Tibial artery (tissue), 4 donors: Measurements from ENCODE around the gene ADAM10.

Experiments used
- DNase-seq, 2 donors: peaks; one replicate each; pipeline ENCODE4 v3.0.0-alpha.2; 2019
- H3K27ac ChIP-seq, 2 donors: fragments of 200-600 bp; sonication (generic) in 1 of 2; 1 replicate in 1 of 2; 2 replicates in 1 of 2; pipeline ENCODE4 v1.5.1; 2018 to 2019; ENCODE audit warnings: mild to moderate bottlenecking in 1 of 2
- H3K27me3 ChIP-seq, 2 donors: fragments of 200-600 bp; sonication (generic) in 1 of 2; one replicate each; pipeline versions ENCODE4 v1.5.1 to v1.6.0; 2016 to 2019
- H3K36me3 ChIP-seq, 3 donors: fragments of 200-600 bp; sonication (generic) in 2 of 3; one replicate each; pipeline ENCODE4 v1.5.1; 2016 to 2019; ENCODE audit warnings: mild to moderate bottlenecking in 2 of 3
- H3K4me1 ChIP-seq, 4 donors: fragments of 200-600 bp; sonication (generic) in 2 of 4; 1 replicate in 3 of 4; 2 replicates in 1 of 4; pipeline ENCODE4 v1.5.1; 2016 to 2019
- H3K4me3 ChIP-seq, 2 donors: fragments of 200-600 bp; sonication (generic) in 1 of 2; 1 replicate in 1 of 2; 2 replicates in 1 of 2; pipeline ENCODE4 v1.5.1; 2018 to 2019; ENCODE audit warnings: mild to moderate bottlenecking in 2 of 2
- H3K9me3 ChIP-seq, 3 donors: fragments of 200-600 bp; sonication (generic) in 1 of 3; one replicate each; pipeline ENCODE4 v1.5.1; 2016 to 2019
- intact Hi-C: fragments of 100-400 bp; cut with DNase I; formaldehyde crosslinking; loops from one replicate; pipeline ENCODE4 v1.15.0; 2023; ENCODE audit warnings: low total_unique reads
- TF ChIP-seq, protein P1 (sequence below), 2 experiments: fragments of 200-600 bp in 1 of 2; fragments of 450-650 bp in 1 of 2; IDR thresholded peaks; one replicate each; pipeline ENCODE4 v1.5.1; 2017 to 2019; ENCODE audit warnings: antibody characterized with exemption in 2 of 2, mild to moderate bottlenecking in 1 of 2, moderate library complexity in 1 of 2

Gene ADAM10

DNA sequence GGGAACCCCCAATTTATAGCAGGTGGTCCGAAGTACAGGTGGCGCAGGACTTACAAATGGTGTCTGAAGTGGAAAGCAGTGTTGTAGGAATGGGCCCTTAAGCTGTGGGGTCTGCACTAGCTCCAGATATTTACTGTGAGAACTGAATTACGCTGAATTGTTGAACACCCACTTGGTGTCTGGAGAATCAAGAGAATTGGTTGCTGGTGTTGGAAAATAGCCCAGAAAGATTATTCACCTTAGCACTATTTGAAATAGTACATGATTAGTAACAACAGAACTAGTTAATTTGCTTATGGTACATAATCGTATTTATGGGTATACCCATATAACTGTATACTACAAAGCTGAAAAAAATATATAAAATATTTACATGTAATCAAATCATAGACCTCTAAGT is 64.8 kb downstream of the ADAM10 start:
- Histone ChIP-seq H3K27me3 (no peaks in the 10 kb centered on the region), H3K4me3 (no peak overlapping the region), H3K4me1 (peaks cover 0 to 4% (median 0%) of the 10 kb centered on the region in 4 donors), H3K27ac (no peak overlapping the region), H3K36me3 (peaks cover 0 to 2% (median 0%) of the 10 kb centered on the region in 3 donors), H3K9me3 (no peaks in the 10 kb centered on the region)
- intact Hi-C loops: no loop called here
- TF ChIP-seq, protein P1, sequence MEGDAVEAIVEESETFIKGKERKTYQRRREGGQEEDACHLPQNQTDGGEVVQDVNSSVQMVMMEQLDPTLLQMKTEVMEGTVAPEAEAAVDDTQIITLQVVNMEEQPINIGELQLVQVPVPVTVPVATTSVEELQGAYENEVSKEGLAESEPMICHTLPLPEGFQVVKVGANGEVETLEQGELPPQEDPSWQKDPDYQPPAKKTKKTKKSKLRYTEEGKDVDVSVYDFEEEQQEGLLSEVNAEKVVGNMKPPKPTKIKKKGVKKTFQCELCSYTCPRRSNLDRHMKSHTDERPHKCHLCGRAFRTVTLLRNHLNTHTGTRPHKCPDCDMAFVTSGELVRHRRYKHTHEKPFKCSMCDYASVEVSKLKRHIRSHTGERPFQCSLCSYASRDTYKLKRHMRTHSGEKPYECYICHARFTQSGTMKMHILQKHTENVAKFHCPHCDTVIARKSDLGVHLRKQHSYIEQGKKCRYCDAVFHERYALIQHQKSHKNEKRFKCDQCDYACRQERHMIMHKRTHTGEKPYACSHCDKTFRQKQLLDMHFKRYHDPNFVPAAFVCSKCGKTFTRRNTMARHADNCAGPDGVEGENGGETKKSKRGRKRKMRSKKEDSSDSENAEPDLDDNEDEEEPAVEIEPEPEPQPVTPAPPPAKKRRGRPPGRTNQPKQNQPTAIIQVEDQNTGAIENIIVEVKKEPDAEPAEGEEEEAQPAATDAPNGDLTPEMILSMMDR (IDR thresholded peaks at IDR 0.05): no peak
- no peak for DNase-seq

DNA sequence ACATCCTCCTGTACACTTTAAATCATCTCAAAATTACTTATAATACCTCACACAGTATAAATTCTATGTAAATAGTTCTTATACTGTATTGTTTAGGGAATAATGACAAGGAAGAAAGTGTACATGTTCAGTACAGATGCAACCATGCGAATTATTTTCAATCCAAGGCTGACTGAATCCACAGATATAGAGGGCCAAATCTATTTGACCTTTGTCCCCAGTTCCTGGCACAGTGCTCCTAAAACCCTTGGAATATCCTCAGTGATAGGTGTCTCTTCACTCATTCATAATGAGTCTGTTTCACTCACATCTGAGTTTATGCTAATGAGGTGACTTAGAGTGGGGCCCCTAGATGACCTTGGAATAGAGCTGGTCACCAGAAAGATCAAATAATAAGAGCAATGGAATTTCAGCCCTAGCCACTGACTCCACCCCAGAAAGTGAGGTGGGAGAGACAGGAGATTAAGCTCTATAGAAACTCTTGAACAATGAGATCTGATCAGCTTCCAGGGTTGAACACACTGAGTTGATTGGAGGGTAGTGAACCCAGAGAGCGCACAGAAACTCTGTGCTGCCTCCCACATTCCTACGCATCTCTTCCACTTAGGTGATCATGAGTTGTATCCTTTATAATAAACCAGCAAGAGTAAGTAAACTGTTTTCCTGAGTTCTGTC is 65.3 kb downstream of the ADAM10 start:
- DNase-seq: no peak
- H3K4me1 ChIP-seq: no peaks in the 10 kb centered on the region
- no peak overlapping the region for H3K27ac ChIP-seq
- H3K27me3 ChIP-seq: no peaks in the 10 kb centered on the region
- intact Hi-C loops: no loop called here
- peaks cover 0 to 8% (median 0%) of the 10 kb centered on the region in 3 donors for H3K36me3 ChIP-seq
- TF ChIP-seq, protein P1 (IDR thresholded peaks at IDR 0.05): no peak
- no peak overlapping the region for H3K4me3 ChIP-seq
- H3K9me3 ChIP-seq: no peaks in the 10 kb centered on the region

DNA sequence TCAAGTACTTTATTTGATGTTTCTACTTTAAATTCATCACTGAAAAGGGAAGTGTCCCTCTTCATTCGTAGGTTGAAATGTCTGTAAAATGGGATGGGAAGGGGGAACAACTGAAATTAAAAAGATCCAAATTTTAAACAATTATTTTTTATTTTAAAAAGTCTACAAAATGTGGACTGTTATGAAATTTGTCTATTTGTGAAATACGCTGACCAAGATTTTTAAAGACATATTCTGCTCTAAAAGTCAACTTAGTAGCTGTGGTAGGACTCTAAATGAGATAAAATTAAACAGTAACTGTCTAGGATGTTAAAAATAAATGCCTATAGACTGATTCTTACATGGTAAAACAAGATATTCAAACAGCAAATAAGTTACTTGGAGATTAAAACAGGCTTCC is 67.3 kb downstream of the ADAM10 start:
- Histone ChIP-seq H3K9me3 (no peaks in the 10 kb centered on the region), H3K27ac (no peak overlapping the region), H3K4me3 (no peak overlapping the region), H3K27me3 (no peaks in the 10 kb centered on the region), H3K36me3 (peaks cover 0 to 8% (median 0%) of the 10 kb centered on the region in 3 donors), H3K4me1 (no peaks in the 10 kb centered on the region)
- no peak for DNase-seq
- TF ChIP-seq, protein P1 (IDR thresholded peaks at IDR 0.05): no peak
- intact Hi-C loops: no loop called here

DNA sequence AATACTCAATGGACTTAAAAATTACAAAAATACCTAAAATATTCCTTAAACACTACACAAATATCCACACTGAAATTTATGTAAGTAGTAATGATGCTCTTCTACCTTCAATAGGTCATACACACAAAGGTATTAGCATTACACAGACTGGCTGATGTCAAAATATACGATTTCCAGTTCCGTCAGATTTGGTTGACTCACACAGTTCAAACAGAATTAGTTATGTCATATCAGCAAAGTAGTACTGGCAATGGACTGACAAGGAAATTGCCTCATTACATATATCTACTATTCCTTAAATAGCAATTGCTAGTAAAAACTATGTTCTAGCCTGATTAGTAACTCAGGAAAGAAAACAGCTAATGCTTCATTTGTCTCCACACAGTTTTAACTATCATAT is 70.8 kb downstream of the ADAM10 start:
- Histone ChIP-seq H3K4me3 (no peak overlapping the region), H3K9me3 (no peaks in the 10 kb centered on the region), H3K36me3 (peaks cover 0 to 12% (median 0%) of the 10 kb centered on the region in 3 donors), H3K27me3 (no peaks in the 10 kb centered on the region), H3K4me1 (no peaks in the 10 kb centered on the region), H3K27ac (no peak overlapping the region)
- intact Hi-C loops: no loop called here
- DNase-seq: no peak
- TF ChIP-seq, protein P1 (IDR thresholded peaks at IDR 0.05): no peak

DNA sequence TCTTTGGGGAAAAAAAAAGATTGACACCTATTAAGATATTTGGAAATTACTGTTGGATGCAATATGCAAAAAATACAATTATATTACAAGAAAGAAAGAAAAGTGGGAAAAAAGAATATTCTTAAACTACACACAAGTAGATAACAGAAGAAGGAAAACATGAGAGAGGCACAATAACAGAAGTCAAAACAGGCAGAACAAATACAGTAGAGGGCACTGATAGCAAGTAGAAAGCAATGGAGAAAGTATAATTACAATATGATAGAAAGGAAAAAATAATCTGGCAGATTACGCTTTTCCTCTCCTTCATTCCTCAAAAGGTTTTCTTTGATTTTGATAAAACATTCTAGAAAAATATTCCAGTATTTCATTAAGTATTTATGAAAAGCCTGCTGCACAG is 72.1 kb downstream of the ADAM10 start:
- Histone ChIP-seq H3K9me3 (no peaks in the 10 kb centered on the region), H3K27ac (no peak overlapping the region), H3K27me3 (no peaks in the 10 kb centered on the region), H3K4me3 (no peak overlapping the region), H3K4me1 (no peaks in the 10 kb centered on the region), H3K36me3 (peaks cover 0 to 12% (median 0%) of the 10 kb centered on the region in 3 donors)
- TF ChIP-seq, protein P1 (IDR thresholded peaks at IDR 0.05): peak in 1 of 2 experiments; percentile 9
- DNase-seq: no peak
- intact Hi-C loops: no loop called here
